Gastroesophageal sphincter (tissue), 3 donors: Measurements from ENCODE around the gene RAB5IF.

Experiments
- CTCF ChIP-seq, 4 experiments: fragments of 200-600 bp in 2 of 4; fragments of 450-650 bp in 2 of 4; sonication (generic) in 1 of 4; IDR thresholded peaks; one replicate each; pipeline ENCODE4 v1.5.1; 2017 to 2019; ENCODE audit warnings: antibody characterized with exemption in 4 of 4, mild to moderate bottlenecking in 2 of 4, moderate library complexity in 2 of 4
- EP300 ChIP-seq: sonication (generic); formaldehyde crosslinking; IDR thresholded peaks from one replicate; pipeline ENCODE4 v1.6.1; 2017; ENCODE audit warnings: antibody characterized with exemption, mild to moderate bottlenecking
- POLR2A ChIP-seq, 2 donors: fragments of 450-650 bp; IDR thresholded peaks; one replicate each; pipeline ENCODE4 v1.6.1; 2017; ENCODE audit warnings: antibody characterized with exemption in 2 of 2, mild to moderate bottlenecking in 2 of 2, moderate library complexity in 1 of 2
- POLR2AphosphoS5 ChIP-seq: sonication (generic); formaldehyde crosslinking; IDR thresholded peaks from one replicate; pipeline ENCODE4 v1.6.1; 2017; ENCODE audit warnings: antibody characterized with exemption

GRCh38 chr20:36573103-36573797, 32.3 kb upstream of the RAB5IF start, which contains the start of gene TGIF2:
- no peak for TF ChIP-seq CTCF (IDR thresholded peaks at IDR 0.05)
- TF ChIP-seq POLR2A (IDR thresholded peaks at IDR 0.05), result peak in 1 of 2 donors; percentile 34
- peak; percentile 47 for TF ChIP-seq POLR2AphosphoS5
- no peak for TF ChIP-seq EP300
